Stomach (tissue), 4 donors: Measurements from ENCODE around the gene FRYL.

Source experiments
- CTCF ChIP-seq, 7 experiments: fragments of 450-650 bp in 4 of 7; fragments of 200-600 bp in 3 of 7; sonication (generic) in 3 of 7; IDR thresholded peaks; one replicate each; pipeline ENCODE4 v1.5.1; 2016 to 2019; ENCODE audit warnings: antibody characterized with exemption in 7 of 7, control low read depth in 2 of 7, mild to moderate bottlenecking in 1 of 7
- EP300 ChIP-seq: sonication (generic); formaldehyde crosslinking; IDR thresholded peaks from one replicate; pipeline ENCODE4 v1.6.1; 2017; ENCODE audit warnings: antibody characterized with exemption
- POLR2A ChIP-seq, 4 donors: fragments of 450-650 bp; IDR thresholded peaks; one replicate each; pipeline ENCODE4 v1.6.1; 2016; ENCODE audit warnings: antibody characterized with exemption in 4 of 4, control low read depth in 2 of 4, mild to moderate bottlenecking in 1 of 4, moderate library complexity in 1 of 4

GRCh38 chr4:48603366-48604003, 176.6 kb downstream of the FRYL start:
- no peak for TF ChIP-seq POLR2A (IDR thresholded peaks at IDR 0.05)
- TF ChIP-seq CTCF (IDR thresholded peaks at IDR 0.05) = no peak
- TF ChIP-seq EP300 = no peak
